GM12878 (cell line): Measurements from ENCODE around the gene ZBTB5. TPM values are rescaled to one million over a fixed set of nuclear protein-coding genes. Genes with fewer than 3 reads are reported as not detected.

Experiments
- BHLHE40 ChIP-seq, 2 experiments: fragments of 450-650 bp in 1 of 2; IDR thresholded peaks; 2 replicates each; pipeline ENCODE4 v1.6.1; 2011 to 2017; ENCODE audit warnings: low read depth in 2 of 2, borderline replicate concordance in 1 of 2, improper control_type of control experiment in 1 of 2, low read length in 1 of 2, mild to moderate bottlenecking in 1 of 2
- CEBPB ChIP-seq, 2 experiments: fragments of 150-350 bp in 1 of 2; IDR thresholded peaks; 2 replicates each; pipeline ENCODE4 v1.6.1; 2012 to 2014; ENCODE audit warnings: low read depth in 2 of 2, low read length in 2 of 2, borderline replicate concordance in 1 of 2, inconsistent platforms in 1 of 2
- IKZF1 ChIP-seq: fragments of 450-650 bp; conservative IDR thresholded peaks from 2 replicates; pipeline ENCODE4 v1.6.1; 2017; ENCODE audit warnings: antibody characterized with exemption, mild to moderate bottlenecking
- IKZF2 ChIP-seq, 2 experiments: fragments of 450-650 bp; IDR thresholded peaks; 2 replicates each; pipeline ENCODE4 v1.6.1; 2017; ENCODE audit warnings: mild to moderate bottlenecking in 2 of 2, moderate library complexity in 2 of 2
- MXI1 ChIP-seq: fragments of 150-350 bp; IDR thresholded peaks from 2 replicates; pipeline ENCODE4 v1.6.1; 2011; ENCODE audit warnings: low read depth, mild to moderate bottlenecking, inconsistent platforms, low read length, improper control_type of control experiment
- NFIC ChIP-seq: IDR thresholded peaks from 2 replicates; pipeline ENCODE4 v1.6.1; 2012; ENCODE audit warnings: low read depth, mild to moderate bottlenecking, inconsistent platforms, low read length, moderate library complexity
- NRF1 ChIP-seq: conservative IDR thresholded peaks from 2 replicates; pipeline ENCODE4 v1.6.1; 2011; ENCODE audit warnings: mild to moderate bottlenecking, low read depth, low read length, improper control_type of control experiment
- RCOR1 ChIP-seq: conservative IDR thresholded peaks from 2 replicates; pipeline ENCODE4 v1.6.1; 2012; ENCODE audit warnings: low read depth, low read length, improper control_type of control experiment
- RFX5 ChIP-seq: IDR thresholded peaks from 2 replicates; pipeline ENCODE4 v1.6.1; 2011; ENCODE audit warnings: low read depth, low read length, improper control_type of control experiment
- SIX5 ChIP-seq: IDR thresholded peaks from 2 replicates; pipeline ENCODE4 v1.6.1; 2011; ENCODE audit warnings: mild to moderate bottlenecking, low read depth, low read length, moderate library complexity; ENCODE audit not compliant: severe bottlenecking
- SMAD5 ChIP-seq: IDR thresholded peaks from 2 replicates; pipeline ENCODE4 v1.6.1; 2016; ENCODE audit warnings: antibody characterized with exemption, low read depth
- SMC3 ChIP-seq: IDR thresholded peaks from 2 replicates; pipeline ENCODE4 v1.6.1; 2011; ENCODE audit warnings: low read length, improper control_type of control experiment, borderline replicate concordance
- SRF ChIP-seq, 2 experiments: IDR thresholded peaks; 2 replicates each; pipeline ENCODE4 v1.6.1; 2011; ENCODE audit warnings: low read depth in 2 of 2, low read length in 2 of 2, mild to moderate bottlenecking in 1 of 2, moderate library complexity in 1 of 2
- STAT3 ChIP-seq: IDR thresholded peaks from 2 replicates; pipeline ENCODE4 v1.6.1; 2011; ENCODE audit warnings: low read depth, low read length, improper control_type of control experiment
- SUPT20H ChIP-seq: IDR thresholded peaks from 2 replicates; pipeline ENCODE4 v1.6.1; 2011; ENCODE audit warnings: low read depth, mild to moderate bottlenecking, low read length, moderate library complexity, borderline replicate concordance; ENCODE audit not compliant: control insufficient read depth
- YBX1 ChIP-seq: fragments of 450-650 bp; IDR thresholded peaks from 2 replicates; pipeline ENCODE4 v1.6.1; 2016; ENCODE audit warnings: antibody characterized with exemption
- ZSCAN29 ChIP-seq: fragments of 450-650 bp; IDR thresholded peaks from 2 replicates; pipeline ENCODE4 v1.6.1; 2017; ENCODE audit warnings: mild to moderate bottlenecking, moderate library complexity
- polyA plus RNA-seq, 11 experiments: library from polyadenylated mRNA; depleted of rRNA in 4 of 11; unstranded in 6 of 11; stranded (reverse) in 5 of 11; fragments of >200 nt; fragmentation: Nextera tagmentation in 4 of 11; fragmentation: Illumina TruSeq in 1 of 11; extraction: Ambion mirVana in 4 of 11; extraction: Trizol in 1 of 11; gene quantifications; 1 replicate in 1 of 11; 2 replicates in 10 of 11; pipeline versions ENCODE4 v1.2.1 to v1.2.3, GENCODE V29; 2011 to 2016; ENCODE audit warnings: inconsistent platforms in 2 of 11, missing spikeins in 2 of 11, low read depth in 1 of 11
- total RNA-seq, 4 experiments: library from RNA; depleted of rRNA in 3 of 4; stranded (reverse); fragments of >200 nt in 3 of 4; fragmentation: Illumina TruSeq in 1 of 4; extraction: Trizol in 1 of 4; gene quantifications; 2 replicates each; pipeline versions ENCODE4 v1.2.1 to v1.2.3, GENCODE V29; 2013 to 2021
- TF ChIP-seq, protein P1 (sequence below): fragments of 450-650 bp; IDR thresholded peaks from 2 replicates; pipeline ENCODE4 v1.6.1; 2017; ENCODE audit warnings: low read depth, mild to moderate bottlenecking, moderate library complexity
- TF ChIP-seq, protein P2 (sequence below): IDR thresholded peaks from 2 replicates; pipeline ENCODE4 v1.6.1; 2012; ENCODE audit warnings: low read depth, low read length, improper control_type of control experiment
- TF ChIP-seq, protein P3 (sequence below): IDR thresholded peaks from 2 replicates; pipeline ENCODE4 v1.6.1; 2012; ENCODE audit warnings: low read depth, low read length, improper control_type of control experiment
- TF ChIP-seq, protein P4 (sequence below): IDR thresholded peaks from 2 replicates; pipeline ENCODE4 v1.6.1; 2011; ENCODE audit warnings: mild to moderate bottlenecking, low read depth, low read length, moderate library complexity; ENCODE audit not compliant: insufficient replicate concordance
- TF ChIP-seq, protein P5 (sequence below): IDR thresholded peaks from 2 replicates; pipeline ENCODE4 v1.6.1; 2012; ENCODE audit warnings: low read depth, low read length, improper control_type of control experiment
- TF ChIP-seq, protein P6 (sequence below): fragments of 450-650 bp; IDR thresholded peaks from 2 replicates; pipeline ENCODE4 v1.6.1; 2016; ENCODE audit warnings: mild to moderate bottlenecking

ZBTB5 gene
- total and polyA plus RNA-seq, 10 of the 15 experiments (the other 5 are each of a cell fraction or from before 2014, with no cell fraction given), result 1.4 to 32.5 (median 12.1) TPM

DNA sequence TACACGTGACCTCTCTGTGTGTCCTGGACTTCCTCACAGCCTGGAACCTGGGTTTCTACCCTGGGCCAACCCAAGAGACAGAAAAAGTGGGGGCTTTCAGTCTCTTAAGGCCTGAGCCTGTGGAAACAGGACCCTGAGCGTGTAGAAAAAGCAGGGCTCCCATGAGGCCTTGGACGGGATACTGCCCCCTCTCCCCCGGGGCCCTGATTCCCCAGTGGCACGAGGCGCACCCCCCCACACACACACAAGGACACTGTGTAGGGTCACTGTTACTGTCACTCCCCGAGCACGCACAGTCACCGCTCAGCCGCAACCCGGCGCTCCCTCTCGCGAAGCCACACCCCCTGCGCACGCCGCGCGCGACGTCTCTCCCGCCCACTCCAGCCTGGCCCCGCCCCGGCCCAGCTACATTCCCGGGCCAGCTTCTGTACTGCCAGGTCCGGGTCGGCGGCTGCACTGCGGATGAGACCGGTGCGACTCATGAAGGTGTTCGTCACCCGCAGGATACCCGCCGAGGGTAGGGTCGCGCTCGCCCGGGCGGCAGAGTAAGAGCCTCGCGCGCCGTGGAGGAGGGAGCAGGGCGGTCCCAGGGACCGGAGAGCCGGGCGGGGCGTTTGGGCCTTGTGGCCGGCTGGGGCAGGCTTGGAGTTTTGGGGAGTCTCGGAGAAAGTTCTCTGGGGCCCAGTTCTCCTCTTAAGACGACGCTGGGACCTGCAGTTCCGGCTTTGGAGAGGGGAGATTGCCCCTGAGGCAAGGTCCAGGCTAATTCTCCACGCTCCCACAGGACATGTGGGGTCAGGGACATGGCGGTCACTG lies 42.8 kb downstream of the ZBTB5 start, which contains the start of gene GRHPR (continued):
- TF ChIP-seq, protein P1, sequence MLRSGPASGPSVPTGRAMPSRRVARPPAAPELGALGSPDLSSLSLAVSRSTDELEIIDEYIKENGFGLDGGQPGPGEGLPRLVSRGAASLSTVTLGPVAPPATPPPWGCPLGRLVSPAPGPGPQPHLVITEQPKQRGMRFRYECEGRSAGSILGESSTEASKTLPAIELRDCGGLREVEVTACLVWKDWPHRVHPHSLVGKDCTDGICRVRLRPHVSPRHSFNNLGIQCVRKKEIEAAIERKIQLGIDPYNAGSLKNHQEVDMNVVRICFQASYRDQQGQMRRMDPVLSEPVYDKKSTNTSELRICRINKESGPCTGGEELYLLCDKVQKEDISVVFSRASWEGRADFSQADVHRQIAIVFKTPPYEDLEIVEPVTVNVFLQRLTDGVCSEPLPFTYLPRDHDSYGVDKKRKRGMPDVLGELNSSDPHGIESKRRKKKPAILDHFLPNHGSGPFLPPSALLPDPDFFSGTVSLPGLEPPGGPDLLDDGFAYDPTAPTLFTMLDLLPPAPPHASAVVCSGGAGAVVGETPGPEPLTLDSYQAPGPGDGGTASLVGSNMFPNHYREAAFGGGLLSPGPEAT, result no peak
- TF ChIP-seq IKZF1 (peak; percentile 59), SIX5 (no peak), CEBPB (IDR thresholded peaks at IDR 0.05; ENCODE audit: borderline replicate concordance in 1 of 2, low read depth in 2 of 2, low read length in 2 of 2) (no peak), SMC3 (0 out of 2 replicates have a peak, but pooled peaks have one; percentile 1), YBX1 (no peak), MXI1 (peak; percentile 46; the same call in 1 of the 2 replicates), SRF (IDR thresholded peaks at IDR 0.05; ENCODE audit: low read depth in 2 of 2, low read length in 2 of 2) (no peak), NRF1 (peak; percentile 51), ZSCAN29 (no peak), RCOR1 (no peak), SUPT20H (no peak), BHLHE40 (IDR thresholded peaks at IDR 0.05; ENCODE audit: borderline replicate concordance in 1 of 2, low read depth in 2 of 2, low read length in 1 of 2) (peak; percentile 68 to 89; a peak in 3 of 4 replicates), RFX5 (no peak), NFIC (no peak), SMAD5 (peak; percentile 60; the same call in 1 of the 2 replicates), STAT3 (no peak), IKZF2 (IDR thresholded peaks at IDR 0.05) (no peak)
- TF ChIP-seq, protein P2, sequence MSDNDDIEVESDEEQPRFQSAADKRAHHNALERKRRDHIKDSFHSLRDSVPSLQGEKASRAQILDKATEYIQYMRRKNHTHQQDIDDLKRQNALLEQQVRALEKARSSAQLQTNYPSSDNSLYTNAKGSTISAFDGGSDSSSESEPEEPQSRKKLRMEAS, result 0 out of 2 replicates have a peak, but pooled peaks have one; percentile 19
- TF ChIP-seq, protein P3, sequence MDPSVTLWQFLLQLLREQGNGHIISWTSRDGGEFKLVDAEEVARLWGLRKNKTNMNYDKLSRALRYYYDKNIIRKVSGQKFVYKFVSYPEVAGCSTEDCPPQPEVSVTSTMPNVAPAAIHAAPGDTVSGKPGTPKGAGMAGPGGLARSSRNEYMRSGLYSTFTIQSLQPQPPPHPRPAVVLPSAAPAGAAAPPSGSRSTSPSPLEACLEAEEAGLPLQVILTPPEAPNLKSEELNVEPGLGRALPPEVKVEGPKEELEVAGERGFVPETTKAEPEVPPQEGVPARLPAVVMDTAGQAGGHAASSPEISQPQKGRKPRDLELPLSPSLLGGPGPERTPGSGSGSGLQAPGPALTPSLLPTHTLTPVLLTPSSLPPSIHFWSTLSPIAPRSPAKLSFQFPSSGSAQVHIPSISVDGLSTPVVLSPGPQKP, result no peak
- TF ChIP-seq, protein P4, sequence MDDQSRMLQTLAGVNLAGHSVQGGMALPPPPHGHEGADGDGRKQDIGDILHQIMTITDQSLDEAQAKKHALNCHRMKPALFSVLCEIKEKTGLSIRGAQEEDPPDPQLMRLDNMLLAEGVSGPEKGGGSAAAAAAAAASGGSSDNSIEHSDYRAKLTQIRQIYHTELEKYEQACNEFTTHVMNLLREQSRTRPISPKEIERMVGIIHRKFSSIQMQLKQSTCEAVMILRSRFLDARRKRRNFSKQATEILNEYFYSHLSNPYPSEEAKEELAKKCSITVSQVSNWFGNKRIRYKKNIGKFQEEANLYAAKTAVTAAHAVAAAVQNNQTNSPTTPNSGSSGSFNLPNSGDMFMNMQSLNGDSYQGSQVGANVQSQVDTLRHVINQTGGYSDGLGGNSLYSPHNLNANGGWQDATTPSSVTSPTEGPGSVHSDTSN, result peak; percentile 76
- TF ChIP-seq, protein P5, sequence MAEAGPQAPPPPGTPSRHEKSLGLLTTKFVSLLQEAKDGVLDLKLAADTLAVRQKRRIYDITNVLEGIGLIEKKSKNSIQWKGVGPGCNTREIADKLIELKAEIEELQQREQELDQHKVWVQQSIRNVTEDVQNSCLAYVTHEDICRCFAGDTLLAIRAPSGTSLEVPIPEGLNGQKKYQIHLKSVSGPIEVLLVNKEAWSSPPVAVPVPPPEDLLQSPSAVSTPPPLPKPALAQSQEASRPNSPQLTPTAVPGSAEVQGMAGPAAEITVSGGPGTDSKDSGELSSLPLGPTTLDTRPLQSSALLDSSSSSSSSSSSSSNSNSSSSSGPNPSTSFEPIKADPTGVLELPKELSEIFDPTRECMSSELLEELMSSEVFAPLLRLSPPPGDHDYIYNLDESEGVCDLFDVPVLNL, result 0 out of 2 replicates have a peak, but pooled peaks have one; percentile 9
- TF ChIP-seq, protein P6, sequence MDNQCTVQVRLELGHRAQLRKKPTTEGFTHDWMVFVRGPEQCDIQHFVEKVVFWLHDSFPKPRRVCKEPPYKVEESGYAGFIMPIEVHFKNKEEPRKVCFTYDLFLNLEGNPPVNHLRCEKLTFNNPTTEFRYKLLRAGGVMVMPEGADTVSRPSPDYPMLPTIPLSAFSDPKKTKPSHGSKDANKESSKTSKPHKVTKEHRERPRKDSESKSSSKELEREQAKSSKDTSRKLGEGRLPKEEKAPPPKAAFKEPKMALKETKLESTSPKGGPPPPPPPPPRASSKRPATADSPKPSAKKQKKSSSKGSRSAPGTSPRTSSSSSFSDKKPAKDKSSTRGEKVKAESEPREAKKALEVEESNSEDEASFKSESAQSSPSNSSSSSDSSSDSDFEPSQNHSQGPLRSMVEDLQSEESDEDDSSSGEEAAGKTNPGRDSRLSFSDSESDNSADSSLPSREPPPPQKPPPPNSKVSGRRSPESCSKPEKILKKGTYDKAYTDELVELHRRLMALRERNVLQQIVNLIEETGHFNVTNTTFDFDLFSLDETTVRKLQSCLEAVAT, result no peak
